HFFc6 (cell line): ENCODE data around the gene EOLA1. TPM values are rescaled to one million over a fixed set of nuclear protein-coding genes. Genes with fewer than 3 reads are reported as not detected.
"Not testable (repeated sequence)": the region's sequence is repeated elsewhere in the genome, so short reads cannot be mapped to it uniquely, and the experiment has no call there.

Source experiments
- DNase-seq: peaks from one replicate; pipeline ENCODE4 v3.0.0-alpha.2; 2018
- H3K27ac Mint-ChIP-seq: 2 replicates; pipeline ENCODE4 v1.8.0; 2020; ENCODE audit warnings: mild to moderate bottlenecking, mixed read lengths
- H3K27me3 Mint-ChIP-seq: 2 replicates; pipeline ENCODE4 v1.8.0; 2021; ENCODE audit warnings: mild to moderate bottlenecking, moderate library complexity, mixed read lengths; ENCODE audit not compliant: insufficient read depth
- H3K36me3 Mint-ChIP-seq: 2 replicates; pipeline ENCODE4 v1.8.0; 2021; ENCODE audit warnings: low read depth, mixed read lengths
- H3K4me1 Mint-ChIP-seq: 2 replicates; pipeline ENCODE4 v1.8.0; 2020; ENCODE audit warnings: low read depth, mixed read lengths
- H3K4me3 Mint-ChIP-seq: 2 replicates; pipeline ENCODE4 v1.8.0; 2020; ENCODE audit warnings: mild to moderate bottlenecking, moderate library complexity, mixed read lengths
- H3K9me3 Mint-ChIP-seq: 2 replicates; pipeline ENCODE4 v1.8.0; 2020; ENCODE audit warnings: mild to moderate bottlenecking, mixed read lengths
- CTCF ChIP-seq: fragments of 200-600 bp; sonication (generic); IDR thresholded peaks from 2 replicates; pipeline ENCODE4 v1.5.0; 2021; ENCODE audit warnings: antibody characterized with exemption, mild to moderate bottlenecking
- total RNA-seq, 6 experiments: library from RNA; stranded (reverse); fragmentation: NEBNext Ultra II Directional; extraction: Animal tissue kit (Norgen Biotek cat#: 25700); gene quantifications; 2 replicates in 1 of 6; 3 replicates in 5 of 6; pipeline ENCODE4 v1.2.3, GENCODE V29; 2021

EOLA1 gene
- total RNA-seq, 6 experiments from 2014 or later: 11.3 to 15.4 (median 13.6) TPM

- no peaks in the 10 kb centered on the region for H3K9me3 Mint-ChIP-seq
- no peak for DNase-seq
- no peak for TF ChIP-seq CTCF
- H3K4me1 Mint-ChIP-seq: peaks cover 10% of the 10 kb centered on the region
- H3K36me3 Mint-ChIP-seq: no peaks in the 10 kb centered on the region
- H3K27me3 Mint-ChIP-seq: peaks cover 7% of the 10 kb centered on the region
- H3K27ac Mint-ChIP-seq: no peak overlapping the region
- no peak overlapping the region for H3K4me3 Mint-ChIP-seq
Measured at GRCh38 chrX:149516604-149517003, 24.2 kb upstream of the EOLA1 start.

- no peak for TF ChIP-seq CTCF
- Mint-ChIP-seq H3K4me1 (peaks cover 10% of the 10 kb centered on the region), H3K27me3 (peaks cover 7% of the 10 kb centered on the region), H3K36me3 (no peaks in the 10 kb centered on the region), H3K4me3 (no peak overlapping the region), H3K9me3 (no peaks in the 10 kb centered on the region), H3K27ac (no peak overlapping the region)
- DNase-seq: no peak
Measured at GRCh38 chrX:149517308-149517707, 23.5 kb upstream of the EOLA1 start.

GRCh38 chrX:149518236-149518635 is 22.6 kb upstream of the EOLA1 start:
- no peak for TF ChIP-seq CTCF
- no peak overlapping the region for H3K4me3 Mint-ChIP-seq
- peaks cover 7% of the 10 kb centered on the region for H3K27me3 Mint-ChIP-seq
- H3K27ac Mint-ChIP-seq: no peak overlapping the region
- H3K36me3 Mint-ChIP-seq: no peaks in the 10 kb centered on the region
- H3K9me3 Mint-ChIP-seq: no peaks in the 10 kb centered on the region
- no peak for DNase-seq
- H3K4me1 Mint-ChIP-seq: peaks cover 10% of the 10 kb centered on the region

GRCh38 chrX:149520636-149521277 is 20.1 kb upstream of the EOLA1 start:
- H3K4me1 Mint-ChIP-seq: peaks cover 10% of the 10 kb centered on the region
- not testable (repeated sequence) for H3K36me3 Mint-ChIP-seq, H3K27me3 Mint-ChIP-seq, H3K4me3 Mint-ChIP-seq, H3K9me3 Mint-ChIP-seq, H3K27ac Mint-ChIP-seq
- peak; percentile 14 for DNase-seq

- H3K4me3 Mint-ChIP-seq: no peak overlapping the region
- H3K27ac Mint-ChIP-seq: no peak overlapping the region
- H3K4me1 Mint-ChIP-seq: peaks cover 10% of the 10 kb centered on the region
- DNase-seq: no peak
- peaks cover 7% of the 10 kb centered on the region for H3K27me3 Mint-ChIP-seq
- no peaks in the 10 kb centered on the region for H3K9me3 Mint-ChIP-seq
- no peak for TF ChIP-seq CTCF
- H3K36me3 Mint-ChIP-seq: no peaks in the 10 kb centered on the region
Measured at GRCh38 chrX:149521438-149521837, 19.4 kb upstream of the EOLA1 start.

GRCh38 chrX:149522916-149523315 is 17.9 kb upstream of the EOLA1 start:
- Mint-ChIP-seq H3K36me3 (no peaks in the 10 kb centered on the region), H3K4me3 (no peak overlapping the region), H3K27ac (no peak overlapping the region), H3K27me3 (peaks cover 7% of the 10 kb centered on the region), H3K9me3 (no peaks in the 10 kb centered on the region), H3K4me1 (peaks cover 10% of the 10 kb centered on the region)
- no peak for DNase-seq
- no peak for TF ChIP-seq CTCF

- DNase-seq: peak; percentile 72
- H3K27me3 Mint-ChIP-seq, H3K36me3 Mint-ChIP-seq: not testable (repeated sequence)
Measured at GRCh38 chrX:149525389-149525788, 15.4 kb upstream of the EOLA1 start.

GRCh38 chrX:149525903-149526302 is 14.9 kb upstream of the EOLA1 start:
- not testable (repeated sequence) for H3K4me1 Mint-ChIP-seq, H3K4me3 Mint-ChIP-seq, H3K36me3 Mint-ChIP-seq, H3K27me3 Mint-ChIP-seq, H3K9me3 Mint-ChIP-seq, DNase-seq
- peak overlapping the region; percentile 54 for H3K27ac Mint-ChIP-seq

More at GRCh38 chrX:149525389-149525788, 15.4 kb upstream of the EOLA1 start:
- H3K9me3 Mint-ChIP-seq, H3K4me3 Mint-ChIP-seq: not testable (repeated sequence)
- peaks cover 10% of the 10 kb centered on the region for H3K4me1 Mint-ChIP-seq
- H3K27ac Mint-ChIP-seq: peak overlapping the region; percentile 38; the same call in 1 of the 2 replicates

- not testable (repeated sequence) for H3K27me3 Mint-ChIP-seq, H3K27ac Mint-ChIP-seq, DNase-seq, H3K4me1 Mint-ChIP-seq, H3K4me3 Mint-ChIP-seq, H3K36me3 Mint-ChIP-seq, H3K9me3 Mint-ChIP-seq
Measured at GRCh38 chrX:149526318-149527033, 14.3 kb upstream of the EOLA1 start.
